ENCODE results near the gene PDE11A. TPM values are rescaled to one million over a fixed set of nuclear protein-coding genes. Genes with fewer than 3 reads are reported as not detected.
A peak's percentile ranks its signal among the peaks of the same experiment; 100 is the strongest.

PDE11A gene
- total and polyA plus RNA-seq, 3 donors from 2014 or later = 2.2 to 7.8 (median 3.3) TPM

GRCh38 chr2:177698281-177698680 lies 374.3 kb downstream of the PDE11A start:
- H3K4me1 ChIP-seq = no peaks in the 10 kb centered on the region
- H3K9me3 ChIP-seq = no peaks in the 10 kb centered on the region
- intact Hi-C loops (cut with DNase I; ENCODE audit: low total_unique reads) = no loop called here
- WGBS, 2 donors = 52 to 61% methylated on average over 3 of the region's 3 CpGs
- no peak overlapping the region for H3K4me3 ChIP-seq
- DNase-seq = peak; percentile 32
- H3K27ac ChIP-seq = no peak overlapping the region
- no peaks in the 10 kb centered on the region for H3K36me3 ChIP-seq (ENCODE audit: low read depth, missing control alignments)
- no peak for TF ChIP-seq POLR2A (IDR thresholded peaks at IDR 0.05)
- TF ChIP-seq CTCF (IDR thresholded peaks at IDR 0.05) = no peak
- no peaks in the 10 kb centered on the region for H3K27me3 ChIP-seq

- Histone ChIP-seq H3K9me3 (no peaks in the 10 kb centered on the region), H3K36me3 (ENCODE audit: low read depth, missing control alignments) (no peaks in the 10 kb centered on the region), H3K27me3 (no peaks in the 10 kb centered on the region), H3K27ac (no peak overlapping the region), H3K4me3 (no peak overlapping the region), H3K4me1 (no peaks in the 10 kb centered on the region)
- DNase-seq = no peak
- intact Hi-C loops (cut with DNase I; ENCODE audit: low total_unique reads) = no loop called here
- no peak for TF ChIP-seq CTCF (IDR thresholded peaks at IDR 0.05)
Observed at GRCh38 chr2:177694348-177694747, 378.2 kb downstream of the PDE11A start.

- no peaks in the 10 kb centered on the region for H3K36me3 ChIP-seq (ENCODE audit: low read depth, missing control alignments)
- TF ChIP-seq POLR2A (IDR thresholded peaks at IDR 0.05) = no peak
- TF ChIP-seq CTCF (IDR thresholded peaks at IDR 0.05) = no peak
- no peak for DNase-seq
- H3K4me3 ChIP-seq = no peak overlapping the region
- H3K27ac ChIP-seq = no peak overlapping the region
- H3K27me3 ChIP-seq = no peaks in the 10 kb centered on the region
- intact Hi-C loops (cut with DNase I; ENCODE audit: low total_unique reads) = no loop called here
- H3K4me1 ChIP-seq = no peaks in the 10 kb centered on the region
- no peaks in the 10 kb centered on the region for H3K9me3 ChIP-seq
- WGBS, 2 donors = 51 to 66% methylated on average over 7 of the region's 7 CpGs
Observed at GRCh38 chr2:177693658-177694339, 378.8 kb downstream of the PDE11A start.

GRCh38 chr2:177692783-177693269 lies 379.8 kb downstream of the PDE11A start:
- Histone ChIP-seq H3K36me3 (ENCODE audit: low read depth, missing control alignments) (no peaks in the 10 kb centered on the region), H3K27me3 (no peaks in the 10 kb centered on the region), H3K4me1 (no peaks in the 10 kb centered on the region), H3K27ac (no peak overlapping the region), H3K9me3 (no peaks in the 10 kb centered on the region), H3K4me3 (no peak overlapping the region)
- intact Hi-C loops (cut with DNase I; ENCODE audit: low total_unique reads) = no loop called here
- DNase-seq = no peak
- 98 to 100% methylated on average over 4 of the region's 4 CpGs for WGBS, 2 donors
- TF ChIP-seq POLR2A (IDR thresholded peaks at IDR 0.05) (no peak), CTCF (IDR thresholded peaks at IDR 0.05) (no peak)
